Sigmoid colon (tissue), 4 donors: ENCODE data around the gene IQSEC2.

Source experiments
- EP300 ChIP-seq, 4 donors: sonication (generic); formaldehyde crosslinking; IDR thresholded peaks; one replicate each; pipeline ENCODE4 v1.6.1; 2017; ENCODE audit warnings: antibody characterized with exemption in 4 of 4
- POLR2A ChIP-seq, 2 donors: fragments of 450-650 bp; IDR thresholded peaks; one replicate each; pipeline ENCODE4 v1.6.1; 2016; ENCODE audit warnings: antibody characterized with exemption in 2 of 2, mild to moderate bottlenecking in 2 of 2, moderate library complexity in 2 of 2
- TF ChIP-seq, protein P1 (sequence below), 4 experiments: fragments of 450-650 bp in 3 of 4; fragments of 200-600 bp in 1 of 4; IDR thresholded peaks; one replicate each; pipeline ENCODE4 v1.5.1; 2016 to 2019; ENCODE audit warnings: antibody characterized with exemption in 4 of 4, mild to moderate bottlenecking in 3 of 4, moderate library complexity in 2 of 4

DNA sequence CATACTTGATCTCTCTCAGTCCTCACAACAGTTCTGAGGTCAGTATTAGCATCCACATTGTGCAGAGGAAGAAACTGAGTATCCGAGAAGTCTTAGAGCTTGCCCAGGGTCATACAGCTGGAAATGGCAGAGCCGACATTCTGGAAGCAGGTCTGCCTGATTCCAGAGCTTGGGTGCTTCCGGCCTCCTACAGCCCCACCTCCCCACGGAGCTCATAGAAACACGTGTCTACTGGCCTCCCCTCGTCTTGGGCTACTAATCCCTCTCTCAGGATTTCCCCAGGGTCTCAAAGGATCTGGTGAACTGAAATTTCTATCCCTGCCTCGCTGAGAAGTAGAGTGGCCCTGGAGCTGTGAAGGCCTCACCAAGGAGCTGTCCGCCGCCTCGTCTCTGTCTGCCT is 44.3 kb downstream of the IQSEC2 start:
- TF ChIP-seq EP300 (IDR thresholded peaks at IDR 0.05) (no peak), POLR2A (IDR thresholded peaks at IDR 0.05) (no peak)
- TF ChIP-seq, protein P1, sequence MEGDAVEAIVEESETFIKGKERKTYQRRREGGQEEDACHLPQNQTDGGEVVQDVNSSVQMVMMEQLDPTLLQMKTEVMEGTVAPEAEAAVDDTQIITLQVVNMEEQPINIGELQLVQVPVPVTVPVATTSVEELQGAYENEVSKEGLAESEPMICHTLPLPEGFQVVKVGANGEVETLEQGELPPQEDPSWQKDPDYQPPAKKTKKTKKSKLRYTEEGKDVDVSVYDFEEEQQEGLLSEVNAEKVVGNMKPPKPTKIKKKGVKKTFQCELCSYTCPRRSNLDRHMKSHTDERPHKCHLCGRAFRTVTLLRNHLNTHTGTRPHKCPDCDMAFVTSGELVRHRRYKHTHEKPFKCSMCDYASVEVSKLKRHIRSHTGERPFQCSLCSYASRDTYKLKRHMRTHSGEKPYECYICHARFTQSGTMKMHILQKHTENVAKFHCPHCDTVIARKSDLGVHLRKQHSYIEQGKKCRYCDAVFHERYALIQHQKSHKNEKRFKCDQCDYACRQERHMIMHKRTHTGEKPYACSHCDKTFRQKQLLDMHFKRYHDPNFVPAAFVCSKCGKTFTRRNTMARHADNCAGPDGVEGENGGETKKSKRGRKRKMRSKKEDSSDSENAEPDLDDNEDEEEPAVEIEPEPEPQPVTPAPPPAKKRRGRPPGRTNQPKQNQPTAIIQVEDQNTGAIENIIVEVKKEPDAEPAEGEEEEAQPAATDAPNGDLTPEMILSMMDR (IDR thresholded peaks at IDR 0.05) = no peak
